ENCODE results near the gene CSKMT.
"Not testable (repeated sequence)": the region's sequence is repeated elsewhere in the genome, so short reads cannot be mapped to it uniquely, and the experiment has no call there.

CSKMT gene

GRCh38 chr11:62689421-62690183, 24.5 kb downstream of the CSKMT start, which contains the start of gene LRRN4CL:
TSS of gene LRRN4CL (minus strand) at chr11:62689530. CDS start at chr11:62688508, 1,022 bp downstream.
- DNase-seq: no peak

DNA sequence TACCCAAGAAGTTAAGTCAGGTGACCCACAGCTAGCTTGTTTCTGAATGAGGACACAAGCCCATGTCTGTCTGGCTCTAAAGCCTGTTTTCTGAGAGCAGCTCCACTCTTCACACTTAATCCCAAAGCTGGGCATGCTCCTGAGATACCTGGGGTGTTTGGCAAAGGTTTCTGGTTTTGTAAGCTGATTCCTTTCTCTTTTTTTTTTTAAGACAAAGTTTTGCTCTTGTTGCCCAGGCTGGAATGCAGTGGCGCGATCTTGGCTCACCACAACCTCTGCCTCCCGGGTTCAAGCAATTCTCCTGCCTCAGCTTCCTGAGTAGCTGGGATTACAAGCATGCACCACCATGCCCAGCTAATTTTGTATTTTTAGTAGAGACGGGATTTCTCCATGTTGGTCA, 28.5 kb downstream of the CSKMT start:
- DNase-seq: not testable (repeated sequence)

DNA sequence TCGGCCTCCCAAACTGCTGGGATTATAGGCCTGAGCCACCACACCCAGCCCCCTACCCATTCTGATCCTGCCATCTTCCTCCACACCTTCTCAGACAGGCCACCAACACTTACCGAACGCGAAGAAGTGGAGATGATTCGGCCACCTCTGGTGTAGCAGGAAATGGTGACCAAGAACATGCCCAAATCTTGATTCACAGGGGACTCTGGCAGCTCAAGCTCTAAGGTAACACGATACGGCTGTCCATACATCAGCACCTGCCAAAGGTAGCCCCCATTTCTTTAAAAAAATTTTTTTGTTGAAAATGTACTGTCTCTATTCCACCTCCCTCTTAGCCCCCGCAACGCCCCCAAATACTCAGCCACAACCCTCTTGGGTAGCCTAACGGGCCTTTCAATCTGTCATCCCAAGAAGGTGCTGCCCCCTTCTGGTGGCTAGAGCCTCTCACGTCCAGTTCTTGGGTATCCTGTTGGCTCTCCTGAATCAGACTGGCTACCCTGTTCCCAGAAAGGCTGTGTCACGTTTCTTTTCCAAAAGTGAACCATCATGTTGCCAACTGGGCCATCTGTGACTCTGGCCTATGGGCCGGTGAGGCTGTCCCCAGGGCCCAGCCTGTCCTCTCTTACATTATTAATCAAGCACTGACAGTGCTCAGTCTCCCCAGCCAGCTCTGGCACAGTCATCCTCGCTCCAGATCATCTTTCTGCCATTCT, 29.5 kb downstream of the CSKMT start:
- DNase-seq: peak; percentile 40 to 78 (median 55)

GRCh38 chr11:62702246-62702645, 37.1 kb downstream of the CSKMT start:
- no peak for DNase-seq

- not testable (repeated sequence) for DNase-seq
These were observed 38.8 kb downstream of the CSKMT start for GRCh38 chr11:62703921-62704320.

DNA sequence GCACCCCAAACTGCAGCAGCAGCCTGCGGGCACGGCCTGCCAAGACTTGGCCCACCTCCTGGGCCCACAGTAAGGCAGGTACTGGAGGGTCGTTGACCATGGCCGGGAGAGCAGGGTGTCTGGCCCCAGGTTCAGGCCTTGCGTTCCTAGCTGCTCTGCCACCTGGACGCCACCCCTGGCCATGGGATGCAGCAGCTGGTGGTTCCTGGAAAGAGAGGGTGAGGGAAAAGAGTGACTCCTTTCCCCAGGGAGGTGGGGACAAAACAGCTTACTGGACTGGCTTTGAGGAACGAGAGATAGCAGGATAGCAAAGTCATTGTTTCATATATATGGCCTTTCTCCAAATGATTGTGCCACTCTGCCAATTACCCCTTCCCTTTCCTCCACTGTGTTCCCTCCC, 40.3 kb downstream of the CSKMT start:
- DNase-seq: no peak

- peak; percentile 90 to 93 (median 93) for DNase-seq
These were observed 41.1 kb downstream of the CSKMT start for GRCh38 chr11:62705880-62706849.

- DNase-seq: no peak
These were observed 41.7 kb downstream of the CSKMT start for GRCh38 chr11:62706850-62707247.

- DNase-seq: peak in 1 of 5 experiments; percentile 33
These were observed 42.3 kb downstream of the CSKMT start, which contains the start of the genes BSCL2 and GNG3 for GRCh38 chr11:62707277-62707861. TSS of gene BSCL2 (minus strand) at chr11:62707424. CDS start at chr11:62707195, 229 bp downstream. TSS of gene GNG3 (plus strand) at chr11:62707676. CDS start at chr11:62708296, 620 bp downstream.

DNA sequence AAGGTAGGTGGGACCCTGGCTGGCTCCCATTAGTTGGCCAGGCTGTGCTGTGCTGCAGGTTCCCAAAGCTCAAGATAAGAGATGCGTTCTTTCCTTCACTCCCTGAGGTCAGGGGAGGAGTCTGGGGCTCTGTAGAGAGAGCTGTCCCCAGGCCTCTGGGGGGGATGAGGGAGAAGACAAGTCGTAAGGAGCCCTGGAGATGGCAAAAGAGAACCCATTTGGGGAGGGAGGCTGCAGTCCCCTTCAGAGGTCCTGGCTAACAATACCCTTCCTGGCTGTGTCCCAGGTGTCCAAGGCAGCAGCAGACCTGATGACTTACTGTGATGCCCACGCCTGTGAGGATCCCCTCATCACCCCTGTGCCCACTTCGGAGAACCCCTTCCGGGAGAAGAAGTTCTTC, 43.3 kb downstream of the CSKMT start:
- no peak for DNase-seq

DNA sequence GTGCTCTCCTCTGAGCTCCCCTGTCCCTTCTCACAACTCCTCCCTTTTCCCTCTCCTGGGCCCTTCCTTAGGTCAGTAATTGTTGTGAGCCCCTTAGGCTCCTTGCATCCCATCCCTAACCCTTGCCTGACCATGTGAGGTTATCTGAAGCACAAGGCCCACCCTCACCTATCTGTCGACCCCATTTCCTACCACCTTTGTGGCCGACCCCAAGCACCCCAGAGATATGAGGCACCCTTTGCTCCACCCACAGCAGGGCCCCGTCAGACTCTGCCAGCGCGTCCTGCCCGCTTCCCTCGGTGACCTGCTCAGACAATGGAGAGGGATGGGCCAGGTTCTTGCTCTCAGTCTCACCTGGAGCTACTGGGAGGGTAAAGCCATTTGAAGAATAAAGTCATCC, 43.7 kb downstream of the CSKMT start:
- peak in 3 of 5 experiments; percentile 16 to 72 (median 39) for DNase-seq

DNA sequence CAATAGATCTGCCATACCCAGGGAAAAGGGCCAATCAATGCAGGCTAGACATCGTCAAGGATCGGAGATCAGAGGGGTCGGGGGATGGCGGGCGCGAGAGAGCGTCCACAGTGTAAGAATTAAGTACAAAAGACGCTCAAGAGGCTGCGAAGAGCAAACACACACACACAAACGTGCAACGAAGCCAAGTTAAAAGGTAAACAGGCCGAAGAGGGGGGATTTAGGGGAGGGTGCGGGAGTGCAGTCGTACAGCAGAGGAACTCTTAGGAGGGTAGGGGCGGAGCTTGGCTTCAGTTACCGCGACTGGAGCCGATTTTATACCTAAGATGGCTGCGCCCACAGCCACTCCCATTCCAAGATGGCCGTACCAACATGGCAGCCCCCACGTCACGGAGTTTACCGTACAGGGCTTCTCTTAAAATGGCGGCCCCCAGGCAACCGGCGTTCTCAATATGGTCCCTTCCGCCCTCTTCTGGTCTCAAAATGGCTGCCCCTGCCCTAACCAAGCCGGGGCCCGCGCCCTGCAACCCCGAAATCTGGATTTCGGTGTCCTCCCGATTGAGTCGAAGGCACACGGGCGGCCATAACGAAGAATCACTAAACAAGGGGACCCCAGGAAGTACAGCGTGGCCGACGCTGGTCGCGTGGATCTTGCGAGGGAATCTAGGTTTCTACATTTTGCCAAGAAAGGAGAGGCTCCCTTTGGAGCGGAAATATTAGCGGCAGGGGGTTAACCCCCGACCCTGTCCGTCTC, 44.3 kb downstream of the CSKMT start:
- DNase-seq: peak; percentile 79 to 99 (median 96)

- DNase-seq: no peak
These were observed 44.9 kb downstream of the CSKMT start for GRCh38 chr11:62710001-62710345.

- DNase-seq: no peak
These were observed 47.2 kb downstream of the CSKMT start for GRCh38 chr11:62712276-62712812.

DNA sequence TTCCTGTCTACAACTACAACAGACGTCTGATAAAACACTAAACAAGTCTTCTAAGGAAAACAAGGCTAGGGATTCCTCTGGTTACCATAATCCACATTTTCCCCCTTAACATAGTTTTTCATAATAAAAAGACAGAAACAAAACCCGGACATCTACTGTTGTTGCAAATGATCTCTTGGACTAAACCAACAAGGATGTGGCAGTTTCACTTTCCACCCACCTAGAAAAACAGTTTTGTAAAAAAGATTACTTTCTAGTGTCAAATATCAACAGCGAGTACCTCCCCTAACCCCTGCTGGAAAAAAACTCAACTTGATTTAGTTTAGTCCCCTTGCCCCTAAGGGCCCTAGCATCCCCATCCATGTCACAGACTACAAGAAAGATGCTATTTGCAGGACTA, 47.7 kb downstream of the CSKMT start:
- DNase-seq: peak in 1 of 5 experiments; percentile 66

- no peak for DNase-seq
These were observed 48.2 kb downstream of the CSKMT start for GRCh38 chr11:62713343-62713742.

GRCh38 chr11:62715150-62716130, 50.3 kb downstream of the CSKMT start:
- DNase-seq: no peak

- no peak for DNase-seq
These were observed 51.1 kb downstream of the CSKMT start for GRCh38 chr11:62716206-62716605.

- no peak for DNase-seq
These were observed 51.7 kb downstream of the CSKMT start for GRCh38 chr11:62716816-62717215.
